Stimulated activated CD8-positive, alpha-beta memory T cell treated with anti-CD3 and anti-CD28 coated beads, Interleukin-7, amount 100 ng/mL, for 4 hours (primary cell): ENCODE results near the gene FOXI3.

Experiments
- DNase-seq, 2 donors: peaks; one replicate each; pipeline ENCODE4 v3.0.0-alpha.2; 2020; ENCODE audit warnings: low read depth in 2 of 2

FOXI3 gene

DNA sequence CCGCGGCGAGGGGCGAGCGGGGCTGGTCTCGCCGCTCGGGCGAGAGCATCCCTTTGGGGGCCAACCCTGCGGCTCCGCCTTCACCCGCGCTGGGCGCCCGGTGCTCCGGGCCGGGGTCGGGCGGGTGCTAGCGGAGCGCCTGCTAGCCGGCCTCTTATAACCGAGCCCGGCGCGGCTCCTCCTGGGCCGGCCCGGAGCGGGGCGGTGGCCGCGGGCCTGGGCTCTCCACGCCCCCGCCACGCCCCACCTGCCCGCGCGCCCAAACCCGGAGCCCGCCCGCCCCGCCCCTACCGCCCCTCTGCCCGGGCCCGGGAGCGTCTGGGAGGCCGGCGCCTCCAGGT lies at the start of gene FOXI3:
Gene FOXI3 (minus strand): TSS at position 129 of the 341 bp plus-strand sequence. CDS start 158 bp downstream, outside the sequence.
- no peak for DNase-seq

DNA sequence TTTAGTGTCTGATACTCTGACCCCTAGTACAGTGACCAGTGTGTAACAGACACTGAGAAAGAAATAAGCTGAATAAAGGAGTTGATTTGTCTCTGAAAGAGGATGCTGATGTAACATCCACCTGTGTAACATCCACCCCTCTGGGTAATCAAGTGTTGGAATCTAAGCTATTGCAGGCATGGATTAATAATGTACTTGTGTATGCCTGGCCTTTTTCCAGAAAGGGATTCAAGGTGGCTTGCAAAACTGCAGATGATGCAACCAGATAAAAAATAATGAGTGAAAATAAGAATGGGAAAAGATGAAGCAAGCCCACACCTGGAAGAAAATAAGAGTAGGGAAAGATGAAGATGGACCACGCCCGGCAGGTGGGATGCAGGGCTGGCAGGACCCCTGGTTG lies 48.2 kb upstream of the FOXI3 start:
- no peak for DNase-seq

DNA sequence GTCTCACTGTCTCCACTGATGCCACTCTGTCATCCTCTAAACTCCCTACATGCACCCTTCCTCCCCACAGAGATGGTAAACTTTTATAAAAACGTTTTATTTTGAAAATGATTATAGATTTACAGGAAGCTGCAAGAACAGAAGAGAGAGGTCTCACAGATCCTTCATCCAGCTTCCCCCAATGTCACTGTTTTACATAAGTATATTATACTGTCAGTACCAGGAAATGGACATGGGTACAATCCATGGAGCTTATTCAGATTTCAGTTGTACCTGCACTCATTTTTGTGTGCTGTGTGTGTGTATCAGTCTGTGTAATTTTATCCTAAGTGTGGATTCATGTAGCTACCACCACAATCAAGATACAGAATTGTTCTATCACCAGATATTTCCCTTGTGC lies 46.7 kb upstream of the FOXI3 start:
- no peak for DNase-seq

DNA sequence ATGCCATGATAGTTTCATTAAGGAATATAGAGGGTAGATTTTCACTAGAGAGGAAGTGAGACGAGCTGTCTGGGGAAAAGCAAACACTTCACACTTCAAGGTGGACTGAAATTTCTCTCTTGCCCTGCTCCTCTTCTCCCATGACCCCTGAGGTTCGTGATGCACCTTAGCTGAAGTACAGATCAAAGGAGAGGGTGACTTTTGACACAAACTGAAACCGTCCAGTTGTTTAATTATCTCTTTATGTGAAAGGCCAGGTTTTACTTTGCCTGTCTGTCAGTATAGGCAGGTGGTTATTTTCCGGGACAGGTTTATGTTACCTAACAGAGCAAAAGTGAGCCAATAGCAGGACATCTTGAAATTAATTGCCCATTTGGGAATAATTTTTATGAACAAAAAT lies 41.0 kb upstream of the FOXI3 start:
- DNase-seq = no peak

DNA sequence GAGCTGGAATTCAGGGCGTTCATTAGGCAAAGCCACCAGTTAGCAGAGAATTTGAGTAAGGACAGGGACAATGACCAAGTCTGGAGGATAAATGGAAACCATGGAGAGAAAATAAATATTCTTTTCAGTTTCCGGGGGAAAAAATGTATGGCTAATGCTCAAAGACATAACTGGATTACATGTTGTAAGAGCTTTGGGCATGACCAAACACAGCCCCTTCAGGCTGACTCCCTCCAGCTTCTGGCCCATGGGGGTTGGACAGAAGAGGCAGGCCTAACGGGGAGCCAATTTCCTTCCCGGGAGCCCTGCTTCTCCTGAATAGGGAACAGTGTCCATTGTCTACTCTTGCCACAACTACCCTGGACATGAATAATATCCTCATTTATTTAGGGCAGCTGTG lies 39.5 kb upstream of the FOXI3 start:
- DNase-seq = no peak

DNA sequence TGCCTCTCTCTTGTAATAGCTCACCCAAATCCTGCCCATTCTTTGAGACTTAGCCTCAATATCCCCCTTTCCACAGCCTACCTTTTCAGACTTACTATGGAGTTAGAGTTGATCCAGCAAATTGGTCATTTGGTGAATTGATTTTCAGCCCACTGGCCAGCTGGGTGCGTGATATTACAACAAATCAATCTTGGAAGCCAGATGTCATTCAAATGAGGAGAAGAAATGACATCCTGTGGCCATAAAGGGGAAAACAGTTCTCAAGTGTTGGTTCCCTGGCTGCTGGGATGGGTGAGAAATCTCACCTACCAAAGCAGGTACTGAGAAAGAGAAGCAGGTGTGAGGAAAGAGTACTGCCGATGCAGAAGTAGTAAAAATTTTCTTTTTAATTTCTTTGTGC lies 36.7 kb upstream of the FOXI3 start:
- DNase-seq = no peak

DNA sequence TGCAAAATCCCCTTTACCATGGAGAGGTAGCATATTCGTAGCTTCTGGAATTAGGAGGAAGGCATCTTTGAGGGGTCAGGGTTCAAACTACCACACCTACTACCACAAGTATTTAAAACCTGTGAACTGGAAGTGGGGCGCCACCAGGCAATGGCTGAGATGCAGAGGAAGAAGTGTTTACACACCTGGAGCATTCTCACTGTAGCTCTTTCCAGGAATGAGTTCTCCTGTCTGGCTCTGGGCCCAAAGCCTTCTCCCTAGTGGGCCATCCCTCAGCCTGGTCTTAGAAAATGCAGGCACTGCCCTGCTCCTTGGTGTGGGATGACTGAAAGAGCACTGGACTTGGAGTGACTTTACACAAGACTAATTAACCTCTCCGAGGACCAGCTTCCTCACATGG lies 30.7 kb upstream of the FOXI3 start:
- no peak for DNase-seq

DNA sequence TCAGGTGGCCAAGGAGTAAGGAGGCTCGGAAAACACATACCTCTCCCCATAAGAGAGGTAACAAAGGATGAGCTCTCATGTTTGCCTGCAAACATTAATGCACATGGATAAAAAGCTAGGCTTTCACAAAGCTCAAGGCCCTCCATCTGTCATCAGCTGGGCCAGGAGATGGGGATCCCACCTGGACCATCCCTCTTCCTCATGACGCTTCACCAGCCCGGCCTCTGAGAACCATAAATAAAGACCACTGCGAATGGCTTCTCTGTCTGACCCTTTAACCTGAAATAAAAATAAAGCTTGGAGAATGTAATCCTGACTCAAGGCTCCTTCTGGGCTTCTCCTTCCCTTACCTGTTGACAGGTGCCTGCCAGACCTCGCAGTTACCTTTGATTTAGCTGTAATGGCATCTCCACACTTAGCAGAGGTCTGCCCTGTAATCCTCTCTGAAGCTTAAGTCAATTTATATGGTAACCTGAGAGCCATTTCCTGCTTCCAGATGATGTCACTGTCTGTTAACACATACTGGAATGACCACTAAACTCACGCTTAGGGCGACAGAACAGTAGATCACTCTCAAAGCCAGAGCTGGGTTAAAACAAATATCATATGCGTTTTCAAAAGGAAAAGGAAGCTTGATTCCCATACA lies 29.3 kb upstream of the FOXI3 start:
- no peak for DNase-seq

DNA sequence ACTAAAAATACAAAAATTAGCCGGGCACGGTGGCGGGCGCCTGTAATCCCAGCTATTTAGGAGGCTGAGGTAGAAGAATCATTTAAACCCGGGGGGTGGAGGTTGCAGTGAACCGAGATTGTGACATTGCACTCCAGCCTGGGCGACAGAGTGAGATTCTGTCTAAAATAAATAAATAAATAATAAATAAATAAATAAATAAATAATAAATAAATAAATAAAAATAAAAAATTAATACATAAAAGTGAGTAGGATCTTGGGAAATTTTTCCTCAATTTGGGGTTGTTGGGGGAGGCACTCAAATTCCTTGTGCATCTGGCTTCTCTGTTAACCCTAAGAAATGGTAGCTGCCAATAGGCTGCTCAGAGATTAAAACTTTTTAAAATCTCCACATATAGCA lies 20.3 kb upstream of the FOXI3 start:
- DNase-seq = no peak

DNA sequence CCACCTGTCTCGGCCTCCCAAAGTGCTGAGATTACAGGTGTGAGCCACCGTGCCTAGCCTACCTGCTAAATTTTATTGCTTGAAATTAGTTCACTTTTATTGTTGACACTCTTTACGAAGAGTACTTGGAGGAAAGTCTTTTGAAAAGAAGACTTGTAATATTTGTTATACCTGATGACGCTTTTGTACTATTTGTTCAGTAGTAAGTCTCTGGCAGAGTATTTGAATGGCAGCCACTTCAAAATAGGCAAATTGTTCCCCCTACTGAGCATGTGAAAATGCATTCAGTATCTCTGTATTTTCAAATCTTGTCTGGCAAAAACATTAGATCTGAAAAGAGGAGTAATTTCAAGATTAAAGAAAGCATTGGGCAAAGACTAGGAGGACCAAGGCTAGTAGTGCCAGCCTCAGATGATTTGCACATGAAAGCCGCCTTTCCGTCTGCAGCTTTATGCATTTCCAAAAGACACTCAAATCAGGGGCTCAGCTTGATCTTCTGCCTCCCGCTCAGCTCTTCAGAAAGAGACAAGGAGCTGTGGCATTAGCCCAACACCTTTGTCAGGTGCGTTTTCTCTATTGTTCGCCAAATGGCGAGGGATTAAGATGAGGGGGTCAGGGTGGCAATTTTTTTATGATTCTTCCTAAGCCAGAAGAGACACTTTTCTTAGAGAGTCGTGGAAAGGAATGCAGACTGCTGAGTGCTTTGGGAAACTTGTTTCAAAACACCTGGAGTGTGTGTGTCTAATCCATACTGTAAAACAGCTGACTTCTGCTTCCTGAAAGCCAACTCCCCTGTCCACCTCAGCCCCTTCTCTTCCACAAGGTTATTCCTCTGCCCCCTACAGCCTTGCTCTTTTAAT lies 18.8 kb upstream of the FOXI3 start:
- DNase-seq = no peak

DNA sequence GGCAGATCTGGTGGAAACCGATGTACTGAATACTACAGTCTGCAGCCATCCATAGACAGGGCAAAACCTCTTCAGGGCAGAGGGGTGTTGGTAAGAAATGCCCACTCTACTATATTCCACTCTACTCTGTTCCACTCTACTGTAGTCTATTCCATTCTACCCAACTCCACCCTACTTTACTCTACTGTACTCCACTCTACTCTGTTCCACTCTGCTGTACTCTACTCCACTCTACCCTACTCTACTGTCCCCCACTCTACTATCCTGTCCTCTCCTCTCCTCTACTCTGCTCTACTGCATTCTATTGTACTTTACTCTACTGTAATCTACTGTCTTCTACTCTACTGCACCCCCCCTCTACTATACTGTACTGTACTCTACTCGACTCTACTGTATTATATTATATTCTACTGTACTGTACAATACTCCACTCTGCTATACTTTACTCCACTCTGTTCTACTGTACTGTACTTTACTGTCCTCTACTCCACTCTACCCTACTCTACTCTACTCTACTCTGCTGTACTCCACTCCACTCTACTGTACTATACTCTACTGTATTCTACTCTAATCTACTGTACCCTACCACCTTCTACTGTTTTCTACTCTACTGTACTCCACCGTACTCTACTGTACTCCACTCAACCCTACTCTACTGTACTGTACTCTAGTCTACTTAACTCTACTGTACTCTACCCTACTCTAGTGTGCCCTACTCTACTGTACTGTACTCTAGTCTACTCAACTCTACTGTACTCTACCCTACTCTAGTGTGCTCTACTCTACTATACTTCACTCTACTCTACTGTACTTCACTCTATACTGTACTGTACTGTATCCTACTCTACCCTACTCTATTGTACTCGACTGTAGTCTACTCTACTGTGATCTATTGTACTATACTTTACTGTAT lies 17.0 kb upstream of the FOXI3 start:
- DNase-seq = no peak

DNA sequence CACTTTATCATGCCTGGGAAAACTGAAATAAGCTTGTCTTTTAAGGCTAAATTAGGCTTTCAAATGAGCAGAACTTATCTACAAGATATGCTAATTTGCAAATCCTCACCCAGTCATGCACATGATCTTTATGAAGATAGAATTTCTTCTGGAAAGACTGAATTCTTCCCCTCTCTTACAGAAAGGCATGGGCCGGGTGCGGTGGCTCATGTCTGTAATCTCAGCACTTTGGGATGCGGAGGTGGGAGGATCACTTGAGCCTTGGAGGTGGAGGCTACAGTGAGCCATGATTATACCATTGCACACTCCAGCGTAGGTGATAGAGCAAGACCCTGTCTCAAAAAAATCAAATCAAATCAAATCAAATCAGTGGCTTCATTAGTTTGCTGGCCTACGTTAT lies 11.7 kb upstream of the FOXI3 start:
- no peak for DNase-seq

DNA sequence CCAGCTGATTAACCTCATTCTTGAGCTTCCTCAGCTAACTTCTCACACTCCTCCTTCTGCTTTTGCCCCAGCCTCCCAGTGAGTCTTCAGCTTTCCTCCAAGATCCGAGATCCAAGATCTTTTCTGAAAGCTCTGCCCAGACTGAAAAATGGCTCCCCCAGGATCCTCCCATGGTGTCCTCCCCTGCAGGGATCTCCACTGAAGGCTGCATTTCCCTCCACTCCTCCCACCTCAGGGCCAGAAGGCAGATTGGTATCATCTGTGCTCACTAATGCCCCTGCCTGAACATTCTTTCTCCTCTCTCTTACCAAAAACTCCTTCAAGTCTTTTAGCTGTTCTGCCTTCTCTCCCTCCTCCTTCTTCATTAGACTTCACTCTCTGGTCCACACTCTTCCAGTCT lies 6.1 kb upstream of the FOXI3 start:
- DNase-seq = no peak

DNA sequence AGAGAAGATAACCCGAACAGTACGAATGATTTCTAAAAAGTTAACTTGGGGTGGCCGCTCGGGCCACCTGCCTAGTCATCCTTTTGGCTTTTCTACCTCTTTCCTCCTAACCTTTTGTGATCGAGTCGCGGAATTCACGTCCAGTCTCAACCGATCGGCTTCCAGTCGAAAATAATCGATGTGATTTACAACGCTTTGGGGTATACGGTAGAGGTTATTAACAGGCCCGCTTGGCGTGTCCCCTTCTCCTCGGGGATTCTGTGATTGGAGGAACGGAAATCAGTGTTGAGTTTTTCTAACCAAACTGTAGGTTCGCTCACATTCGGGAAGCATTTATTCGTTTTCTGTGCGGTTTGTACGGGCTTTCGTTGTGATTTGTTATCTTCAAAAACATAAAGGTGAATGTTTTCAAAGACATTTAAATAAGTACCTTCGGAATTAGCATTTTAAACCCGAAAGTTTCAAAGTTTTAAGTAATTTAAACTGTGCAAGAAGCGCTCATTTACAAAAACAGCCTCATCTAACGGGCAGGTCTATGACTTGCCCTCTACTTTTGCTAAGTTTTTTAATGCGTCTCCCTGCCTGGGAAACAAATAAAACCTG lies 588 bp upstream of the FOXI3 start:
- no peak for DNase-seq

DNA sequence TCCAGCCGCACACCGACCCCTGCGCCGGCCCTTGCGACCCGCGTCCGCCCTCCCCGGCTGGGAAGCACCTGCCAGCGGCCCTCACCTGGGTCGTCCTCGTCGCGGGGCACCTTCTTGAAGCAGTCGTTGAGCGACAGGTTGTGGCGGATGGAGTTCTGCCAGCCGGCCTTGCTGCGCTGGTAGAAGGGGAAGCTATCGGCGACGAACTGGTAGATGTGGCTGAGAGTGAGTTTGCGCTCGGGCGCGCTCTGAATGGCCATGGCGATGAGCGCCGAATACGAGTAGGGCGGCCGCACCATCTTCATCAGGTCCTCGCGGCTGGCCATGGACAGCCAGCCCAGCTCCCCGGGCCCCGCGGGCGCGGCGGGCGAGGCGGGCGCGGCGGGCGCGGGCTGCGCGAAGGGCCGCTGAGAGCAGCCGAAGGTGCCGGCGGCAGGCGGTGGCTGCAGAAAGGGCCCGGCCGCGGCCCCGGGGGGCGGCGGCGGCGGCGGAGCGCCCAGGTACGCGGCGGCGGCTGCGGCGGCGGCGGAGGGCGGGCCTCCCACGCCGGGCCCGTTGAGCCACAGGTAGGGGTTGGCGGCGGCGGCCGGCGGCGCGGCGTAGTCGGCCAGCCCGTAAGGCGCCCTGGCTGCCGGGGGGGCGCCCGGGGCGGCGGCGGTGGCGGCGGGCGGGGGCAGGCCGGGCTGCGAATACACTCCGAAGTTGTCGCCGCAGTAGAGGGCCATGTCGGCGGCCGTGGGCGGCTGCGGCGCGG lies 505 bp downstream of the FOXI3 start:
- DNase-seq = no peak

DNA sequence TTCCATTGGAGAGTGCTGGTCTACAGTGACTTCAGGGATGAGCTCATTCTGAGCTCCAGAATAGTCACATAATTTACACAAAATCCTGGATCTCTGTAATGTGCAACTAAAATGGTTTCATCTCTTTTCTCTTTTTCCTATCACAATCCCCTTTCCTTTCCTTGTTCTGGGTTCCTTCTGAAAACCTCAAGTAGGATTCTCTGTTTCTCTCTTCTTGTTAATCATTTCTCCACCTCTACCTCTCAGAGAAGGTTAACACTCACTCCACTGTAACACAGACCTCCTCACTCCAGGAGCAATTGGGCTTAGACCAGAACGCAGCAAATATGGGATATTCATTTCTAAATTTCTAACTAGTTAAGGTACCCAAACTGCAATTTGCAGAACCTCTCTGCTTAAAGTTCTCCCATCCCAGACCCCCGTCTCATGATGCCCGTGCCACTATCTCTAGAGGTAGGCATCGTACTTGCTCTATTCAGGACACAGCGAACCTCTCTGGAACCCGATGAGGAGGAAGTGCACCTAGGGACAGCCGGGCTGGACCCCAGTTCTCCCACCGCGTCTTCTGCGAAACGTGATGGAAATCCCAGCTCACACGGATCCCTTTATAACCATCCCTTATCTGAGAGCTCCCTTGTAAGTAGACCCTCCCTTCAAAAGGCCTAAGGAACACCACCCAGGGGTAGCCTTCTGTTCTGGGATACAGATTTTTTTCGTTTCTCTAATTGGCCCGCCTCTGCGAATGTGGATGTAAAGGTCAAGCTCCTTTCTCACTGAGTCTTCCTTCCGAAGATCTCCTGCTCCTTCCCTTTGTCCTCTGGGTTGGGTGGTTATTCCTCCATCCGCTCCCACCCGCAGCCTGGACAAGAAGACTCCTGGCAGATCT lies 1.3 kb downstream of the FOXI3 start:
- no peak for DNase-seq

DNA sequence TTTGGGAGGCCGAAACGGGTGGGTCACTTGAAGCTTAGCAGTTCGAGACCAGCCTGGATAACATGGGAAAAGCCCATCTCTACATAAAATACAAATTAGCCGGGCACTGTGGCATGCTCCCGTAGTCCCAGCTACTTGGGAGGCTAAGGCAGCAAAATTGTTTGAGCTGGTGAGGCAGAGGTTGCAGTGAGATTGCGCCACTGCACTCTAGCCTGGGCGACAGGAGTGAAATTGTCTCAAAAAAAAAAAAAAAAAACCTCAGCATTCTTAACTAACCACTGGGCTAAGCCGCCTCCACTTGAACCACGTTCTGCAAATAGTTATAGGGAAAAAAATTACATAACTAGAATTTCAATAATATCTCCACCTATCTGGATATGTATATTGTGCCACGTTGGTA lies 2.3 kb downstream of the FOXI3 start:
- no peak for DNase-seq

DNA sequence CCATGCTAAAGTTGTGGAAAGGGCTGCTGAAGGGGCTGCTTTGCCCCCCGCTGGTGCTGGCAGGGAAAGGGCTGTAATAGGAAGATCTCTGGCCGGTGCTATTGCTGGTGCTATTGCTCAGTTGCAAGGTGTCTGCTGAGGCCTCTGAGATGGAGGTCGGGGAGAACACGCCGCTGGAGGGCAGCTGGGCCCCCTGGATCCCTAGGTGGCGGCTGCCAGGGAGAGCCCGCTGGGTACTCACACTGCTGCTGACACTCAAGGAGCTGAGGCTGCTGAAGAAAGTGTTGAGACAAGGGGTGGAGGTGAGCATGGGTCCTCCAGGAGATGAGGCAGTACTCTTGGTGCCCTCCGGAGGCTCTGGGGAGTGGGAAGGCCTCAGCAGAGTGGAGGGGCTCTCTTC lies 4.2 kb downstream of the FOXI3 start:
- DNase-seq = no peak

DNA sequence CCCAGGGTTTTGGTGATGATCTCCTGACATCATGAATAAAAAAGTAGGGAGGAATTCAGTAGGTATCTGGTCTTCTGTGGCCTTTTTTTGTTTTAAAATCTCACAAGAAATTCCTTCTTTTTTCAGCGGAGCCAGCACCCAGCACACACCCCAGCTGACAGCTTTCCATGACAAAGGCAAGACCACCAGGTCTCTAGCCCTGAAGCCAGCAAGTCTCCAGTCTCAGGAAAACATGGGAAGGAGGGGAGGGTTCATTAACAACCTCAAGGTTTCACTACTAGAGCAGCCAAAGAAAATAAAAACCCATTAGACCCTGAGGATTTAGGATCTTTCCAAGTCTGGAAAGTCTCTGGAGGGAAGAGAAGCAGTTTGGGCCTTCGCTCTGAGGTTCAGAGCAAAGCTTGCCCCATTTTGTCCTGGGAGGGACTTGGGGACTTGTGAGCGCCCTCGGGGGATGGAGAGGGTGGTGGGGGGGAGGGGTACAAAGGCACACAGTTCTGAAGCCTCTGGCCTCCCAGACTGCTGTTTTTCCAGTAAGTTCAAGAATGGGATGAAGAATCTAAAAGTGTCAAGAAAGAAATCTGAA lies 9.0 kb downstream of the FOXI3 start:
- DNase-seq = no peak

DNA sequence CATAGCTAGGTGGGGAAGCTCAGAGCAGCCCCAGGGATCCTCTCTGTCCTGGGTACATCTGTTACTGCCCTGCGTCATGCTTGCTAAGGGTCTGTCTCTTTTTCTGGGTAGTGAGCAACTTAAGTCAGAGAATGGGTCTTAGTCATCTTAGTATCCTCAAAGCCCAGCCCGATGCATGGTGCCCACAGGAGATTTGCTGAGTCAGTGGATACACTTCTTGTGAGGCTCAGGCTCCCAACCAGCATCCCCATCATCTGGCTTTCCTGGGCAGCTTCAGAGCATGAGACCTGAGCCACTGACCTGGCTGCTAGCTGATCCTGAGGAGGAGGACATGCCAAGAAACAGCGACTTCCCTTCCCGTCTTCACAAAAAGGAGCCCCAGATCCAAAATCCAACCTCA lies 10.0 kb downstream of the FOXI3 start:
- no peak for DNase-seq
